Panc1 (cell line): ENCODE data around the gene EXOC3L1.

Source experiments
- POLR2AphosphoS5 ChIP-seq: IDR thresholded peaks from 2 replicates; pipeline ENCODE4 v1.6.1; 2012; ENCODE audit warnings: mild to moderate bottlenecking, low read depth, low read length, moderate library complexity
- TF ChIP-seq, protein P1 (sequence below): fragments of 450-650 bp; IDR thresholded peaks from 2 replicates; pipeline ENCODE4 v1.5.1; 2017; ENCODE audit warnings: mild to moderate bottlenecking
- TF ChIP-seq, protein P2 (sequence below), 2 experiments: IDR thresholded peaks; 2 replicates each; pipeline ENCODE4 v1.6.1; 2011 to 2012; ENCODE audit warnings: low read depth in 2 of 2, control low read depth in 1 of 2, low read length in 1 of 2, mild to moderate bottlenecking in 1 of 2, moderate library complexity in 1 of 2; ENCODE audit not compliant: insufficient read depth in 1 of 2

DNA sequence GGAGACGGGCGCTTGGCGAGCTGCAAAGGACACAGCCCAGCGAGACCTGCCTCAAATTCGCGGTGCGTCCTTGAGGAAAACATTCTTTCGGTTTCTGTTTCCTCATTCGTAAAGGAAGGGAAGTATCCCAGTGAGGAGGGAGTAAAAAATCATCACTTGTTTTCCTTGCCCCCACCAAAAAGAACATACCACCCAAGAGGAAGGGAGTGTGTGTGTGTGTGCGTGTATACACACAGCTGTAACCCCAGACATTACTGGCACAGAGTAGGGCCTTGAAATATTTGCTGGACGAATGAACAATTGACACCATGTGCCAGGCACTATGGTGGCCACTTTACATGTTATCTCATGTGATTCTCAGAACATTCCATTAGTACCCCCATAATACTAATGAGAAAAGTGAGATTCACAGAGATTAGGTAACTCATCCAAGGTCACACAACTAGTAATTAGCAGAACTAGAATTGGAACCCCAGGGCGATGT lies 4.2 kb downstream of the EXOC3L1 start:
- TF ChIP-seq, protein P1, sequence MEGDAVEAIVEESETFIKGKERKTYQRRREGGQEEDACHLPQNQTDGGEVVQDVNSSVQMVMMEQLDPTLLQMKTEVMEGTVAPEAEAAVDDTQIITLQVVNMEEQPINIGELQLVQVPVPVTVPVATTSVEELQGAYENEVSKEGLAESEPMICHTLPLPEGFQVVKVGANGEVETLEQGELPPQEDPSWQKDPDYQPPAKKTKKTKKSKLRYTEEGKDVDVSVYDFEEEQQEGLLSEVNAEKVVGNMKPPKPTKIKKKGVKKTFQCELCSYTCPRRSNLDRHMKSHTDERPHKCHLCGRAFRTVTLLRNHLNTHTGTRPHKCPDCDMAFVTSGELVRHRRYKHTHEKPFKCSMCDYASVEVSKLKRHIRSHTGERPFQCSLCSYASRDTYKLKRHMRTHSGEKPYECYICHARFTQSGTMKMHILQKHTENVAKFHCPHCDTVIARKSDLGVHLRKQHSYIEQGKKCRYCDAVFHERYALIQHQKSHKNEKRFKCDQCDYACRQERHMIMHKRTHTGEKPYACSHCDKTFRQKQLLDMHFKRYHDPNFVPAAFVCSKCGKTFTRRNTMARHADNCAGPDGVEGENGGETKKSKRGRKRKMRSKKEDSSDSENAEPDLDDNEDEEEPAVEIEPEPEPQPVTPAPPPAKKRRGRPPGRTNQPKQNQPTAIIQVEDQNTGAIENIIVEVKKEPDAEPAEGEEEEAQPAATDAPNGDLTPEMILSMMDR: no peak; the same call in 1 of the 2 replicates
- TF ChIP-seq POLR2AphosphoS5: no peak
- TF ChIP-seq, protein P2, sequence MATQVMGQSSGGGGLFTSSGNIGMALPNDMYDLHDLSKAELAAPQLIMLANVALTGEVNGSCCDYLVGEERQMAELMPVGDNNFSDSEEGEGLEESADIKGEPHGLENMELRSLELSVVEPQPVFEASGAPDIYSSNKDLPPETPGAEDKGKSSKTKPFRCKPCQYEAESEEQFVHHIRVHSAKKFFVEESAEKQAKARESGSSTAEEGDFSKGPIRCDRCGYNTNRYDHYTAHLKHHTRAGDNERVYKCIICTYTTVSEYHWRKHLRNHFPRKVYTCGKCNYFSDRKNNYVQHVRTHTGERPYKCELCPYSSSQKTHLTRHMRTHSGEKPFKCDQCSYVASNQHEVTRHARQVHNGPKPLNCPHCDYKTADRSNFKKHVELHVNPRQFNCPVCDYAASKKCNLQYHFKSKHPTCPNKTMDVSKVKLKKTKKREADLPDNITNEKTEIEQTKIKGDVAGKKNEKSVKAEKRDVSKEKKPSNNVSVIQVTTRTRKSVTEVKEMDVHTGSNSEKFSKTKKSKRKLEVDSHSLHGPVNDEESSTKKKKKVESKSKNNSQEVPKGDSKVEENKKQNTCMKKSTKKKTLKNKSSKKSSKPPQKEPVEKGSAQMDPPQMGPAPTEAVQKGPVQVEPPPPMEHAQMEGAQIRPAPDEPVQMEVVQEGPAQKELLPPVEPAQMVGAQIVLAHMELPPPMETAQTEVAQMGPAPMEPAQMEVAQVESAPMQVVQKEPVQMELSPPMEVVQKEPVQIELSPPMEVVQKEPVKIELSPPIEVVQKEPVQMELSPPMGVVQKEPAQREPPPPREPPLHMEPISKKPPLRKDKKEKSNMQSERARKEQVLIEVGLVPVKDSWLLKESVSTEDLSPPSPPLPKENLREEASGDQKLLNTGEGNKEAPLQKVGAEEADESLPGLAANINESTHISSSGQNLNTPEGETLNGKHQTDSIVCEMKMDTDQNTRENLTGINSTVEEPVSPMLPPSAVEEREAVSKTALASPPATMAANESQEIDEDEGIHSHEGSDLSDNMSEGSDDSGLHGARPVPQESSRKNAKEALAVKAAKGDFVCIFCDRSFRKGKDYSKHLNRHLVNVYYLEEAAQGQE (IDR thresholded peaks at IDR 0.05; ENCODE audit: insufficient read depth in 1 of 2, low read depth in 2 of 2, low read length in 1 of 2): no peak
